ENCODE measurements around the gene INO80E.

Gene INO80E

GRCh38 chr16:29993191-29993902, 2.7 kb upstream of the INO80E start:
- no peak for DNase-seq

- DNase-seq, result no peak
These were observed 2.0 kb upstream of the INO80E start for GRCh38 chr16:29993903-29994599.

GRCh38 chr16:29994600-29995323, 1.3 kb upstream of the INO80E start:
- DNase-seq, result no peak

GRCh38 chr16:29995324-29995910, 624 bp upstream of the INO80E start, which contains the start of gene HIRIP3:
Gene HIRIP3 (minus strand): TSS chr16:29995617. CDS start chr16:29995605, 12 bp downstream.
- DNase-seq, result peak; percentile 82

GRCh38 chr16:29996766-29997250, 767 bp downstream of the INO80E start:
- no peak for DNase-seq

GRCh38 chr16:29999605-30000004, 3.6 kb downstream of the INO80E start:
- DNase-seq, result no peak

- DNase-seq, result peak; percentile 78
These were observed 4.9 kb downstream of the INO80E start for GRCh38 chr16:30000735-30001631.

- DNase-seq, result no peak
These were observed 6.7 kb downstream of the INO80E start for GRCh38 chr16:30002614-30003346.

GRCh38 chr16:30003670-30004423, 7.8 kb downstream of the INO80E start:
- no peak for DNase-seq

GRCh38 chr16:30004424-30004776, 8.4 kb downstream of the INO80E start:
- DNase-seq, result peak; percentile 66

GRCh38 chr16:30004811-30005242, 8.8 kb downstream of the INO80E start:
- DNase-seq, result peak; percentile 71

- DNase-seq, result peak; percentile 44
These were observed 9.5 kb downstream of the INO80E start for GRCh38 chr16:30005341-30006094.

- no peak for DNase-seq
These were observed 10.0 kb downstream of the INO80E start for GRCh38 chr16:30006095-30006473.

- no peak for DNase-seq
These were observed 10.8 kb downstream of the INO80E start for GRCh38 chr16:30006659-30007377.

- DNase-seq, result no peak
These were observed 11.4 kb downstream of the INO80E start for GRCh38 chr16:30007378-30007895.

- no peak for DNase-seq
These were observed 13.2 kb downstream of the INO80E start for GRCh38 chr16:30009085-30009862.

GRCh38 chr16:30009990-30010843, 14.2 kb downstream of the INO80E start:
- no peak for DNase-seq

Measured in NCI-H1436 (cell line).